D721Med (cell line): ENCODE measurements around the gene DPP6.

Experiments used
- DNase-seq: peaks from one replicate; pipeline ENCODE4 v3.0.0; 2011; ENCODE audit warnings: low spot score; ENCODE audit not compliant: insufficient read length
- FAIRE-seq: peaks from 2 replicates; lab custom pipeline; 2011; peaks lifted over from hg19 to GRCh38; lab: Jason Lieb, UNC
- TF ChIP-seq, protein P1 (sequence below): IDR thresholded peaks from 2 replicates; pipeline ENCODE4 v1.5.1; 2012; ENCODE audit warnings: mild to moderate bottlenecking, control low read depth; ENCODE audit not compliant: insufficient read depth; ENCODE audit errors: missing control alignments

Gene DPP6

DNA sequence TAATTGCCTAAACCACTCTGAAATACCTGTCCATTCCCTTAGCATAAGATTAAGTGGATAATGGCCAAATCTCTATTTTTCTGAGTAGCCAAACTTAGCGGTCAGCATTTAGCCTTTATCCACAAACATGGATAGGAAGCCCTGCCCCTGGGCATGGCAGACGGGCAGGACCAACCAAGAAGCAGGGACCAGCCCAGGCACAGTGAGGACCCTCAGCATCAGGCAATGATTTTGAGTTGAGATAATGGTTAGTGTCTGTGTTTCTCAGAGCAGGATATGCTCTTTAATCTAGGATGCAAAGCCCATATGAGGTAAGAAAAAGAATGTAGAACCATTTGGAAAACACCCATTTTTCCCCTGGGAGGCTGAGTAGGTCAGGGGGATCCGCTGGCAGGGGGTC, 131.7 kb downstream of the DPP6 start:
- TF ChIP-seq, protein P1, sequence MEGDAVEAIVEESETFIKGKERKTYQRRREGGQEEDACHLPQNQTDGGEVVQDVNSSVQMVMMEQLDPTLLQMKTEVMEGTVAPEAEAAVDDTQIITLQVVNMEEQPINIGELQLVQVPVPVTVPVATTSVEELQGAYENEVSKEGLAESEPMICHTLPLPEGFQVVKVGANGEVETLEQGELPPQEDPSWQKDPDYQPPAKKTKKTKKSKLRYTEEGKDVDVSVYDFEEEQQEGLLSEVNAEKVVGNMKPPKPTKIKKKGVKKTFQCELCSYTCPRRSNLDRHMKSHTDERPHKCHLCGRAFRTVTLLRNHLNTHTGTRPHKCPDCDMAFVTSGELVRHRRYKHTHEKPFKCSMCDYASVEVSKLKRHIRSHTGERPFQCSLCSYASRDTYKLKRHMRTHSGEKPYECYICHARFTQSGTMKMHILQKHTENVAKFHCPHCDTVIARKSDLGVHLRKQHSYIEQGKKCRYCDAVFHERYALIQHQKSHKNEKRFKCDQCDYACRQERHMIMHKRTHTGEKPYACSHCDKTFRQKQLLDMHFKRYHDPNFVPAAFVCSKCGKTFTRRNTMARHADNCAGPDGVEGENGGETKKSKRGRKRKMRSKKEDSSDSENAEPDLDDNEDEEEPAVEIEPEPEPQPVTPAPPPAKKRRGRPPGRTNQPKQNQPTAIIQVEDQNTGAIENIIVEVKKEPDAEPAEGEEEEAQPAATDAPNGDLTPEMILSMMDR = no peak
- FAIRE-seq = no peak
- no peak for DNase-seq

DNA sequence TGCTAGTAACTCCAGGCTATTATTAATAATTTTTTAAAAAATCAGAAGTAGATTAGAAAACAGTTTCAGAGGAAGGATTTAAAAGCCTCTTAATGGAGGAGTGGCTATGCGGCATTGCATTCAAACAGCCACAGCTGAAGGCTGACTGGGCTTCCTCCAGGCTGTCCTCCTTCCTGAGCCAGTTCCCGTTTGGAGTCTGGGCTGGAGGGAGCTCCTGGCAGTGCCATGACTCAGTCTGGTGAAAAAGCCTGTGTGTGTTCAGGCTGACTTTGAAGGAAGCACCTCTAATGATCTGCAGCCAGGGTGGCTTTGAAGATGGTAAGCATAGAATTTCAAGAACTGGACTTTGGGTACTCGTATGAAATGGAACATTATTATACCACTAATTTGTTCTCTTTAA, 134.6 kb downstream of the DPP6 start:
- no peak for FAIRE-seq
- DNase-seq = no peak
- TF ChIP-seq, protein P1 = no peak

DNA sequence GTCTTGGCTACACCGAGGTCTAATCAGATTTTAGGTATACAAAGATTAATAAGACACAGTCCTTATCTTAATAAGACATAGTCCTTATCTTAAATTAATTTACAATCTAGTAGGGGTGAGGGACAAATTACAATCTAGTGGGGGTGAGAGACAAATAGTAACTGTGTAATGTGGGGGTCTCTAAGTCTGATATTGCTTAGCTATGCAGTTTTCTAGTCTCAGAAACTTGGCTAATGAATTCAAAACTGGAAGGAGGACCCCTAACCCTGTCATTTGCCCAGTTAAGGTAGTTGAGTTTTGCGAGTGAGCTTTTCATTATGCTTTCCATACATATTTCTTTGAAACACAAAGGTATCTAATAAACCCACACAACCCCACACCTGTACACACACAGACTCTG, 136.1 kb downstream of the DPP6 start:
- TF ChIP-seq, protein P1 = no peak
- DNase-seq = no peak
- no peak for FAIRE-seq

DNA sequence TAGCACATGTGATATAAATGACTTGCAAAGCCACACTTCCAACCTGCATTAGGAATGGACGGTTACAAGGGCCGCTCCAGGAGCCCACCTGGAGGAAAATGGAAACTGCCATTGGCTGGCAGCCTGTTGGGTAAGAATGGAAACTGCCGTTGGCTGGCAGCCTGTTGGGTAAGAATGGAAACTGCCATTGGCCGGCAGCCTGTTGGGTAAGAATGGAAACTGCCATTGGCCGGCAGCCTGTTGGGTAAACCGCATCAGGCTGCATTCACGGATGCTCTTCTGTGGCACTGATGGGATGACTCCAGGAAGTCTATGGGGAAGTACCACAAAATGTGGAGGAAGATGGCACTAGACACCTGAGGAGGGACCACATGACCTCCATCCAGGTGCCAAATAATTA, 143.1 kb downstream of the DPP6 start:
- TF ChIP-seq, protein P1 = no peak
- DNase-seq (no peak), FAIRE-seq (no peak)

DNA sequence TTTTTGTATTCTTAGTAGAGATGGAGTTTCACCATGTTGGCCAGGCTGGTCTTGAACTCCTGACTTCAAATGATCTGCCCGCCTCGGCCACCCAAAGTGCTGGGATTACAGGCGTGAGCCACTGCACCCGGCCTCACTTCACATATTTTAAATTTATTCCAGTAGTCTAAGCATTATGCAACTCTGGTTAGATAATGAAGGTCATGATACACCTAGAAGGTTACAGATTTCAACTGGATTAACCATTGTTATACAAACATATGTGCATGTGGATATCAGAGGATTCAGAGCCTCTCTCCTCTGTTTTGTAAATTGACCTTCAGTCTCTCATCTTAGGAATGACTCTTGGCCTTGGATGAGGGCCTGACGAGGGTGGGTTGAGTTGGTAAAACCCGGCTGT, 146.3 kb downstream of the DPP6 start:
- FAIRE-seq (no peak), DNase-seq (no peak)
- TF ChIP-seq, protein P1 = no peak

DNA sequence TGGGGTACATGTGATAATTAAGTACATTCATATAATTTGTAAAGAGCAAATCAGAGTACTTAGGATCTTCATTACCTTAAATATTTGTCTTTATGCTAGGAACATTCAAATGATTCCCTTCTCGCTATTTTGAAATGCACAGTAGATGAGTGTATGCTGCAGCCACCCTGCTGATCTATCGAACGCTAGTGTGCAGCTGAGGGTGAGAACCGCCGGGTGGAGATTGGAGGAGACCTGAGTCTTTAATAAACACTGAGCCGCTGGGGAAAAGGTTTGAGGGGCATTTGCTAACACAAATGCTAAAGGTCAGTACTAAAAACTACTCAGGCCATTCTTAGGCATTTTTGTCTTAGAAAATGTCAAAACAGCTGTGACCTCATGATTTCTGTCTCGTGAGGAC, 148.0 kb downstream of the DPP6 start:
- TF ChIP-seq, protein P1 = no peak
- FAIRE-seq (no peak), DNase-seq (no peak)

DNA sequence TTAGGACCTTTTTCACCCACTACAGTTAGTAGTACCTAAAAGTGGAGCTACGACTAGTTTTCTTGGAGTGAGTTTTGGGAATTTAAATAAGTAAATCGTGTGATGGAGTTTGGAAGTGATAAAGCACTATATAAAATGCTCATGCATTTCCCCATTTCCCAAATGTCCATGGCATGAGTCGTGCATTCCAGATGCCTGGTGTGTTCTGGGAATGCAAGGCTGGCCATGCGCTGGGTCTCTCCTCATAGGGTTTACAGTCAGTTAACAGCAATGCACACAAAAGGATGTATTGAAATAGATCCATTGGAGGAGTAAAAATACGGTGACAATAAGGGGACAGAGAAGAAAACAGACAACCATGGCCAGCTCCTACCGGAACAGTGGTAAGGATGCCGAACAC, 149.8 kb downstream of the DPP6 start:
- FAIRE-seq (no peak), DNase-seq (no peak)
- TF ChIP-seq, protein P1 = no peak
